GM18526 (cell line): ENCODE measurements around the gene SLC8A1.

Experiments
- POLR2A ChIP-seq: IDR thresholded peaks from 3 replicates; pipeline ENCODE4 v1.6.1; 2011; ENCODE audit not compliant: insufficient read length; ENCODE audit errors: extremely low read depth

SLC8A1 gene

DNA sequence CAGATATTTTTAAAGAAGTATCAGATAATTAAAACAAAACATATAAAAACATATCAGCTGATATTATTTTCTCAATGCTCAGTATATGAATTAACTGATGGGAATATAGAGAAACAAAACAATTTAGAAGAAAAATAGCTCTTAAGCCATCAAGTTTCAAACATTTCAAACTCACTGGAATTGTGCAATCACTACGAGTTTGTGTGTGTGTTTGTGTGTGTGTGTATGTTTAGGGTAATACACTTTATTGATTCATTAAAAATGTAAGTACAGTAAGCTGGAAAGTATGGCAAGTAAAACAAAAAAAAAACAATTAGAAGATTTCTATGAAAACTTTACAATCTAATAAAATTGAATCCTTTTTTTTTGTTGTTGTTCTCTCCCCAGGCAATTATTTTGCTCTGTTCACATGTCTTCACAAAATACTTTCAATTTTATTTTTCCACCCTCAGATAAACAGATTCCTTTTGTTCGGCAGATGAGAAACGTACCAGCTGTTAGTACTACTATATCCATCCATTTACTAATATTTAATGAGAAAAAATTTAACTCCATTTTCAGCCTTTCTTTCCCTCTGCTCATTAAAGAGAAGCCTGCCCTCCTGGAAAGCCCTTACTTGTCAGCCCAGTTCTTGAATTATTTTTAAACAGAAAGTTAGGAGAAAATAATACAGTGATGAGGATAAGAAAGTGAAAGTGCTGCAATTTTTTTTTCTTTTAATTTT, 87.6 kb downstream of the SLC8A1 start:
- TF ChIP-seq POLR2A, result no peak

DNA sequence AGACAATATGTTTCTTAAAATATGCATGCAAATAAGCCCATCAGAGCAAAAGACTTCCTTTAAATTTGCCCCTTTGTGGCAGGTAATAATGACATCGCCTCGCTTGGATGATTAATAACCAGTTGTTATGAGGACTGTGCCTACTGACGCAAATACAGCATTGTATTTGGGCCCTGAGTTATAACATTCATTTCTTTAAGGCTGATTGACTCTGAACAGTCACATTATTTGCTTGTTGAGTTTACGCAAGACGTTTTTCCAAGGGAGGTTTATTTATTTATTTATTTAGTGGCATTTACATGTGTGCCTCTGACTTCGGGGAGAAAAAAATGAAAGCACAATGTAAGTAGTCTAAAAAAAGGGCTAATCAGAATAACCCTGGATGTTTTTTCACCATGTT, 88.3 kb downstream of the SLC8A1 start:
- TF ChIP-seq POLR2A, result no peak

DNA sequence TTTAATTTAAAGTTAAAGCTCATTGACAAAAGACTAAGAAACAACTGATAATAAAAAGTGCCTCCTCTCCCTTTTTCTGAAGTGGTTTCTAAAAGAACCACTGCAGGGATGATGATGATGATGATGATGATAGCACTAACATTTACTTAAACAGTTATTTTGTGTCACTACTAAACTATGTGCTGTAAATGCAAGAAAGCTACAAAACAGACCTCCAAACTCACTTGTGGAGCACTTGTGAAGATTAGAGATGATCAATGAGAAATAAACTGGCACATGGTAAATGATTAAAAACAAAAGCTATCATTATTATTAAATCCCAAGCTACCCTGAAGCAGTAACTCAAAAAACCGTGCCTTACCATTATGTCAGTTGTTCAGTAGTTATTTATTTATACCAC, 88.7 kb downstream of the SLC8A1 start:
- no peak for TF ChIP-seq POLR2A

DNA sequence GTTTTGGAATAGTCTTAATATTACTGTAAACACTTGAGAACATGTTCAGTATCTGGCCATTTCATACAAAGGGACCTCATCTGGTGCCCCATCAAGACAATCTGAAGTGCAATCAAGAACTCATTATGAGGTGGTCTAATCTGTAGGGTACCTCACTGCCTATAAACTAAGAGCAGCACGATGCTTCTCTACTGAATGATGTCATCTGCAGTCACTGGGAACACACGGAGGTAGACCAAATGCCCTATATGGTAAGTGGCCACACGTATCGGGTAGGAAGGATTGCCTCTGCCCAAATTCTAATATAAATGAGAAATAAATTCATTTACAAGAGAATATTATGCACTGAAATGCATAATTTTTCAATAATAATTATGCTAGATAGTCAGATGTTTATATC, 90.4 kb downstream of the SLC8A1 start:
- no peak for TF ChIP-seq POLR2A

DNA sequence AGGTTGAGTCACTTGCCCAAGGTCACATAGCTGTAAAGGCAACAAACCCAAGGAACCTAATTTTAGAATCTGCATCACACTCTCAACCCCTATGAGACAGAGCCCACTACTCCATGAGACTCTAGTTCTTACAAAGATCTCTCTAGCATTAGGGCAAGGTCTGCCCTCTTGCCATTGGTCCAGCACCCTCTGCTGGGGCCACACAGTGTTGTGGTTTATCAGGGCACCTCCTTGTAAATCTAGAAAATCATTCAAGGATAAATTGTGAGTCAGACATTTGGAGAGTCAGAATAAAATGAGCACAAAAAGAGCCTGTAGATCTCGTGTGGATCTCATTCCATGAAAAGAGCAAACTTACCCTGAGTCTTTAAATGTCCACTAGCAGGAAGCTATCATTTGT, 91.2 kb downstream of the SLC8A1 start:
- TF ChIP-seq POLR2A, result no peak

DNA sequence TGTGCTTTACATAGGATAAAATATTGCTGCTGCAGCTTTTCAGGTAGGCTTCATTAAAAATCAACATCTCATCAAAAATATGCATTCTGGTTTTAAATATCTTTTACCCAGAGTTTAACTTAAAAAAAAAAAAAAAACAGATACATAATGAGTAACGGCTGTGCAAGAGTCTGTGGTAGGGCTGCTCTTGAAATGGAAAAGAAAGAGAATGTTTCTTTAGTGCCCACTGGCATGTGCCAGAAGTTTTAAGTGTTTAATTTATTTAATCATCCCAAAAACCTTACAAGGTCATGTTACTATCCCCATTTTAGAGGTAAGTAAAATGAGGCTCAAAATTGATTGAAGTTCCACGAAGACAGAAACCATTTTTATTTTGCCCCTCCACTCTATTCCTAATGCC, 92.1 kb downstream of the SLC8A1 start:
- TF ChIP-seq POLR2A, result no peak

DNA sequence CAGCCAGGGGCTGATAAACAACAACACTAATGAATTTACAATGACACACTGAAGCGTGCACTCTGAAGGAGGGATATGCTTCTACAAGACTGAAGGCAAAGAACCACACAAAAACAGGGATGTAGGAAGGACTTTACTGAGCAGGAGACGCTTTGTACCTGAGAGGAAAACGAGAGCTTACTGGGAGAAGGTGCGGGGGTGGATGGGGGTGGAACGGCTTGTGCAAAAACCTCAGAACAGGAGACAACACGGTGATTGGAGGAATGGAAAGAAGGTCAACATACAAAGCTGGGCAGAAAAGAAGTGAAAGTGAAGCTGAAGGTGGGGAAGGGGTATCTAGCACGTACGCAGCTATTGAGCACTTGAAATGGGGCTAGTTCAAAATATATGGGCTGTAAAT, 93.1 kb downstream of the SLC8A1 start:
- no peak for TF ChIP-seq POLR2A

DNA sequence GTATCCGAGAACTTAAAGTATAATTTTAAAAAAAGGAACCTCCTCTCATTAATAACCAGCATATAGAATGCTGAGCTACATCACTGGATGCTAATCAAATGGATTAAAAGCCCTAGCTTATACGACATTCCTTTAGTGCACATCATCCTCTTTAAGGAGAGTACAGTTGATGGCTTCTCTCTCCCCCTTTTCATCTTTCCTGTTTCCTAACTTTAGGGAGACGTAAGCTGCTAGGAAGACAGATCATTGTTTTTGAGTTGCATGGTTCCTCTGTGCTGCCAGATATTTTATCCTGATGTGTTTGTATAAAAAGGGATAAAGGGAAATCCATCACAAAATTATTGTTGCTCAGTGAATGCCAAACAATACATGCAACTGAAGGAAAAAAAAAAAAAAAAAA, 94.2 kb downstream of the SLC8A1 start:
- TF ChIP-seq POLR2A, result no peak

DNA sequence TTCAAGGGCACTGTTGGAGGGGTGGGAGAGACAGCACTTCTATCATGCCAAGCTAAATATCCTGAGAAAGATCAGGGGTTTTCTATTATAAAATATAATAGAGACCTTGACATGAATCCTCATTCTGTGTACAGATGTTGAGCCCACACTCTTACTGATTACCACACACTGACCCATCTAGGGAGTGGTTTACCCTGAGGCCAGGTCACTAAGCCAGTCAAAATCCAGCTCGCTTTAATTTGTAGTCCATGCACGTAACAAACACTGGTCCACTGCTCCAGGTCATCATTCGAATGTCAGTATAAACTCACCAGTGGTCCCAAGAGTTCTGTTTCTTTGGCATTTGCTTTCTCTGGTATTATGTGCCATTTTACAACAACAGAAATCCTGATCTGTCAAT, 96.4 kb downstream of the SLC8A1 start:
- TF ChIP-seq POLR2A, result no peak

DNA sequence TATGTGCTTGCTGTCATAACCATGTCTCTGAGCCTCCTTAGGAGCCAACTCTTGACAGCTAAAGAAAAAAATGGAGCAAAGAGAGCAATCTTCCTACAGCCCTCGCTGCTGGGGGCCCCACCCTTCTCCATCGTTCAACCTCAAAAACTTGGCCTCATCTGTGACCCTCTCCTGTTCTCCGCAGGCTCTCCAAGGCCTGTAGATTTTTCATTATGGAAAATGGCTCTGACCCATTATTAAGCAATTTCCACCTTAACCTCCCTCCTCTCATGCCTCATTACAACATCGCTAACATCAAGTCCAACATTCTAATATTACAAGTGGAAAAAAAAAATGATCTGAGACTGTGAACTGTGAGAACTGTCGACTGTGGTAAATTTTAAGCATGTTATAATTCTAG, 98.7 kb downstream of the SLC8A1 start:
- TF ChIP-seq POLR2A, result no peak

DNA sequence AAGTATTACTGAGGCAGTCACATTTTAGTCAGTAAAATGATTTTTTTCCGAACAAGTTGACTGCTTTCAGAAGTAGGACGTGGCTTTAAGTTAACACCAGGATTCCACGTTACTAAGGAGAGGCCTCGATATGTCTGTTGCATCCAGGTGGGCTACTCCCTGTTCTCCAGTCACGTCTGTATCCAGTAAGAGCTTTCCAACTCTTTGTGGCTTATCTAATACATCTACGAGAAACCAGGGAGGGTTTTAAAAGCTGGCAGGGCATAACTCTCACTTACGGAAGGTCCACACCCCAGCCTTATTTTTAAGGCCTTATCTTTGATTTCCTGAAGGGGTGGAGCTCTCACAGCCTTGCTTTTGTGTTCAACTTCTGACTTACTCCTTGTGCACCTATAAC, 99.2 kb downstream of the SLC8A1 start:
- no peak for TF ChIP-seq POLR2A

DNA sequence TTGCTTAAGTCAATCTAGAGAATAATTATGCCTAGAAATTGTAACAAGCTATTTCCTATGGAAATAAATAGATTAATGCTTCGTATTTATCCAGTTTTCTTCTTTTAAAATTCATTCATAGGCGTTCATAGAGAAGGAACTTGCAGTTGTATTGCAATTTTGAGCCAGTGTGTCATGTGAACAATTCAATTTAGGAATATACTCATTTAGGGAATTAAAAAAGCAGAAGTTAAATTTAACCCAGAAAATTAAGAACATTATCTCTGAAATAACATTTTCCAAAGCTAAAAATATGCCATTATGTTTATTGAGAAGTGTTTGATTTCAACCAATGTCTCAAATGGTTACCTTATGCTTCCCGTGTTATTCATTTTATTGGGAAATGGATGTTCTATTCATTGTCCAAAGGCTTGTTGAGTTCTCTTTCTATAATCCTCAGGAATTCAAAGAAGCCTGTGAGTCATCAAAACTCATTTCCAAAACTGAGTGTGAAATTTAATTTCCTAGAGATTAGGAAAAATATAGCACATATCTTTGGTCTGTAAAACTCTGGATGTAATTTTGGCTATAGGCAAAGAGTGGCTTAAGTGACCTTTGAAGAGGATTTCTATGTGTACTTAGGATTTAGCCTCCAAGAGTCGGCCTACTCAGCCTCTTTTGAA, 99.7 kb downstream of the SLC8A1 start:
- TF ChIP-seq POLR2A, result no peak

DNA sequence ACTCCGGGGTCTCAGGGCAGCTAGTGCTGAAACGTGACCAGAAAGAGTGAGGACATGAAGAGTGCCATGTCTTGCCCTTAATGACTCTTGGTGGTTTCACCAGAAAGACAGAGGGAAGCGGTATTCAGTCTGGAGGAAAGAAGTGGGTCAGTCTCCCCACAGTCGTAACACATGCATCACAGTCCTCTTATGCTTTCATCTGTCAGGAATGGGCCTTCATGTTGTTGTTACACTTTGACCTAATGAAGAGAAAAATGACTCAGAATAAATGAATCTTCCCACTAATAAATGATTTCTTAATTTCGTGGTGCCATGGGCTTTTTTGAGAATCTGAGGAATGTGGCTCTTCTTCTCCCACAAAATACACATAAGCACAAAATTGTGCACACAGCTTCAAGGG, 103.2 kb downstream of the SLC8A1 start:
- no peak for TF ChIP-seq POLR2A

DNA sequence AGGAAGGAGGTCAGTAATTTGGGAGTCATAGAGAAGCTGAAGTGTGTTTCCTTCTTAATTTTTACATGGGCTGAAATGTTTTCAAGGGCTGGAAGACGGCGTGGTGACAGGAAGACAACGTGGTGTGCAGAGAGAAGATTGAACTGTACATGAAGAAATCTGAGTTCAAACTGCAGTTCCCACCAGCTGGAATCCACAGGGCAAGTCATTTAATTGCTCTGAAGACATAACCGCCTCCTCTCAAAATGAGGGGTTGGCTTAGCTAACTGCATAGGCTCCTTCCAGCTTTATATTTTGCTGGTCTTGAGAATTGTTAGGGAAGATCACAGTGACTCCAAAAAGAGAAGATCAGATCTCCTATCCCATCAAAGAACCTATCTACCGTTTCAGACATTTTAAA, 103.9 kb downstream of the SLC8A1 start:
- TF ChIP-seq POLR2A, result no peak

DNA sequence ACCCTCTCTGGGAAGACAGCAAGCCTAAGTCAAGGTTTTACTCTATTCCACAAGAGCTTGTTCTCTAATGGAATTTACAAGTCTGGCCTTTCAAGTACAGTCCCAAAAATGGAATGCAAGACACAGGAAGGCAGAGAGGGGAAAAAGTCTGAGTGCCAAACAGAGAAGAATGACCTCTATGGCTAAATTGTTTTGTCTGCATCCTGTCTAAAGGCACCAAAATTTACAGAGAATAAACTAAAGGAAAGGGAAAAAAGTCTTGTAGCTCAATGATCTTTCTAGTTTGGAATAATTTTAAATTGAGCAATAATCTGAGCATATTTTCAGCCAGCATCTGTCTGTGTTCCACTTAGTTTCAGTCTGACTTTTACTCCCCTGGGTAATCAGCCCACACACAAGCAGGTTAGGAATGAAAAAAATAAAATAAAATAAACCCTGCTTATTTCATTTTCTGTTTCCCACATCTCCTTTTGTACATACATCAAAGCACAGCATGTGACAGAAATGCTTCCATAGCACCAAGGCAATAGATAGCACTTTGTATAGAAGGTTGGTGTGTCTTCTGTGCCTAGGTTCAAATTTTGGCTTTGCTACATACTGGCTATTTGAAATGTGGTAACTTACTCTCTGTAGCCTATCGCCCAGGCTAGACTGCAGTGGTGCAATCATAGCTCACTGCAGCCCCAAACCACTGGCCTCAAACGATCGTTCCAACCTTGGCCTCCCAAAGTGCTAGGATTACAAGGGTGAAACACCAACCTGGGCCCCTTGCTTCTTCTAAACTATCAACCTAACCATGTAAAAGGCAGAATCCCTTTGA, 105.1 kb downstream of the SLC8A1 start:
- TF ChIP-seq POLR2A, result no peak

DNA sequence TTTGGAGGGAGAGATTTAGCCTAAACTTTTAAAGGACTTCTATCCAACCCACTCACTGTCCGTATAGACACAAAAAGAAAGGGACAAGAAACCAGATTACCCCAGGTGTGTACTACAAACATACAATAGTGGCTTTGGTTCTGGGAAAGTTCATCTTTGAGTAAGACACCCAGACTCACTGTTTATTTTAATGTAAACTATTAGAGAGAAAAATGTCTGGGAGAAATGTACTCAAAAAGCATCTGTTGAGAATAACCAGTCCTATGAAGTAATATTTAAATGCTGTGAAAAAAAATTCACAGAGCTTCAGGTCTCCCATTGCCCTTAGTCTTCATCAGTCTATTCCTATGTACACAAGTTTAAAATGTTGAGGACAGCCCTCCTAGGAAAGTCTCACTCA, 107.5 kb downstream of the SLC8A1 start:
- TF ChIP-seq POLR2A, result no peak
